ENCODE measurements around the gene ATP23. TPM values are rescaled to one million over a fixed set of nuclear protein-coding genes. Genes with fewer than 3 reads are reported as not detected.

Gene ATP23
- total RNA-seq, 2 experiments from 2014 or later = 9.7 to 10.9 TPM

GRCh38 chr12:58008634-58009033, 67.3 kb downstream of the ATP23 start:
- ChIA-PET CTCF (no interaction called here), POLR2A (no interaction called here)

Other genes starting within 250 kb of the ATP23 start
- 10 to 100 TPM; 77.3 to 83.5 TPM for gene OS9, start 247.4 kb upstream of the ATP23 start, total RNA-seq
- 10 to 100 TPM; 29.3 to 29.7 TPM for gene AGAP2, start 202.8 kb upstream of the ATP23 start, total RNA-seq
- 10 to 100 TPM in 1 of 2 experiments, 1 to 10 TPM in 1; 8.6 to 10.6 TPM for gene TSPAN31, start 196.5 kb upstream of the ATP23 start, total RNA-seq
- 100 to 1,000 TPM; 297 to 307 TPM for gene CDK4, start 189.3 kb upstream of the ATP23 start, total RNA-seq
- gene MARCHF9, start 186.5 kb upstream of the ATP23 start, total RNA-seq = 10 to 100 TPM; 27.0 to 27.6 TPM
- 10 to 100 TPM; 10.8 to 11.4 TPM for gene CYP27B1, start 174.5 kb upstream of the ATP23 start, total RNA-seq
- gene METTL1, start 169.5 kb upstream of the ATP23 start, total RNA-seq = 10 to 100 TPM; 69.1 to 74.5 TPM
- 1 to 10 TPM; 4.2 to 5.0 TPM for gene EEF1AKMT3, start 169.0 kb upstream of the ATP23 start, total RNA-seq
- gene TSFM, start 158.8 kb upstream of the ATP23 start, total RNA-seq = 10 to 100 TPM; 66.0 to 69.8 TPM
- under 1 TPM; 0.53 to 0.69 TPM for gene AVIL, start 122.8 kb upstream of the ATP23 start, total RNA-seq
- 10 to 100 TPM; 66.1 to 68.7 TPM for gene CTDSP2, start 94.8 kb upstream of the ATP23 start, total RNA-seq

All from activated CD8-positive, alpha-beta memory T cell treated with anti-CD3 and anti-CD28 coated beads for 36 hours (primary cell).